Mucosa of rectum (tissue), 2 donors: ENCODE results near the gene DUSP22.

Experiments used
- H3K27ac ChIP-seq, 2 donors: one replicate each; pipeline ENCODE4 v1.7.0; 2013; ENCODE audit warnings: inconsistent platforms in 2 of 2, low read depth in 2 of 2, low read length in 2 of 2
- H3K27me3 ChIP-seq, 2 donors: one replicate each; pipeline ENCODE4 v1.7.0; 2013; ENCODE audit warnings: low read length in 2 of 2; ENCODE audit not compliant: control insufficient read depth in 2 of 2, insufficient read depth in 2 of 2
- H3K36me3 ChIP-seq, 2 donors: one replicate each; pipeline ENCODE4 v1.7.0; 2013; ENCODE audit warnings: low read length in 2 of 2; ENCODE audit not compliant: control insufficient read depth in 2 of 2, insufficient read depth in 2 of 2
- H3K4me1 ChIP-seq, 2 donors: one replicate each; pipeline ENCODE4 v1.7.0; 2013; ENCODE audit warnings: low read length in 2 of 2, mild to moderate bottlenecking in 1 of 2; ENCODE audit not compliant: control insufficient read depth in 2 of 2, insufficient read depth in 2 of 2
- H3K4me3 ChIP-seq, 2 donors: one replicate each; pipeline ENCODE4 v1.7.0; 2013; ENCODE audit warnings: low read length in 2 of 2
- H3K9ac ChIP-seq, 2 donors: one replicate each; pipeline ENCODE4 v1.7.0; 2013; ENCODE audit warnings: low read length in 2 of 2, low read depth in 1 of 2, mild to moderate bottlenecking in 1 of 2
- H3K9me3 ChIP-seq, 2 donors: one replicate each; pipeline ENCODE4 v1.7.0; 2013; ENCODE audit warnings: low read length in 2 of 2; ENCODE audit not compliant: control insufficient read depth in 2 of 2
- donor health status: healthy.
- donor health status: Normal muscosa, but diverticular disease.

DUSP22 gene

GRCh38 chr6:358432-358831, 66.1 kb downstream of the DUSP22 start:
- no peaks in the 10 kb centered on the region for H3K9me3 ChIP-seq
- no peak overlapping the region for H3K9ac ChIP-seq
- H3K4me3 ChIP-seq: no peak overlapping the region
- no peaks in the 10 kb centered on the region for H3K27me3 ChIP-seq
- H3K27ac ChIP-seq: no peak overlapping the region
- H3K36me3 ChIP-seq: no peaks in the 10 kb centered on the region
- H3K4me1 ChIP-seq: peaks cover 0 to 3% of the 10 kb centered on the region in 2 donors

GRCh38 chr6:358847-359246, 66.6 kb downstream of the DUSP22 start:
- Histone ChIP-seq H3K4me1 (peaks cover 0 to 3% of the 10 kb centered on the region in 2 donors), H3K36me3 (no peaks in the 10 kb centered on the region), H3K27ac (no peak overlapping the region), H3K9me3 (peaks cover 1 to 2% of the 10 kb centered on the region in 2 donors), H3K9ac (no peak overlapping the region), H3K27me3 (no peaks in the 10 kb centered on the region), H3K4me3 (no peak overlapping the region)

DNA sequence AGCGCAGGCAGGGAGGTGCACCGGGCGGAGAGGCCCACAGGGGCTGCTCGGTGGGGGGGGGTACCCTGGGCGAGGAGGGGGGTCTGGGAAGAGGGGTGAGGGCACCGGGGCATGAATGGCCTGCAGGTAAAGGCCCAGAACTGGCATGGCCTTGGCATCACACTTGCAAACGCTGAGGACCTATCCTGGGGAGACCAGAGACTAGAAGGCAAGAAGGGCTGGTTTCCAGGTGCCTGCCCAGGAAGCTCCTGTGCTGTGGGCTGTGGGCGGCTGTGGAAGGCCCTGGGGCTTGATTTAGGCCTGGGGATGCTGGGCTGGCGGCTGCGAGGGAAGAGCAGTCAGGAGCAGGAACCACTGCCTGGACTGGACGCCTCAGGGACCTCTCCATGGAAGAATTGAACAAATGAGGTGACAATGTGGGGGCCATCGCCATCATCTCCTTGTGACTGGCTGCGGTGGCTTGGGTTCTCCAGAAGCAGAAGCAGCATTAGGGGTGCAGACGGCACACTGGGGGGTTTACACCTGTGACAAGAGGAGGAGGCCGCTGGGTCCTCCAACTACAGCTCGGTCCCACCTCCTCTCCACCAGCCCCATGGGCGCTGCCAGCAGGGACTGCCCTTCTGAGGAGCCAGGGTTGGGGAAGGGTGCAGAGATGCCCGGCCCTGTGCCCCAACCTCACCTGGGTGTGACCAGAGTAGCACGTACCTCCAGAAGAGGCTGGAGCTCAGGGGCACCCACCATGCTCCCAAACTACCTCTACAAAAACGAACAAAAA, 67.2 kb downstream of the DUSP22 start:
- Histone ChIP-seq H3K9me3 (peaks cover 4 to 6% of the 10 kb centered on the region in 2 donors), H3K27me3 (no peaks in the 10 kb centered on the region), H3K9ac (no peak overlapping the region), H3K27ac (no peak overlapping the region), H3K4me3 (no peak overlapping the region), H3K4me1 (peaks cover 0 to 3% of the 10 kb centered on the region in 2 donors), H3K36me3 (no peaks in the 10 kb centered on the region)

DNA sequence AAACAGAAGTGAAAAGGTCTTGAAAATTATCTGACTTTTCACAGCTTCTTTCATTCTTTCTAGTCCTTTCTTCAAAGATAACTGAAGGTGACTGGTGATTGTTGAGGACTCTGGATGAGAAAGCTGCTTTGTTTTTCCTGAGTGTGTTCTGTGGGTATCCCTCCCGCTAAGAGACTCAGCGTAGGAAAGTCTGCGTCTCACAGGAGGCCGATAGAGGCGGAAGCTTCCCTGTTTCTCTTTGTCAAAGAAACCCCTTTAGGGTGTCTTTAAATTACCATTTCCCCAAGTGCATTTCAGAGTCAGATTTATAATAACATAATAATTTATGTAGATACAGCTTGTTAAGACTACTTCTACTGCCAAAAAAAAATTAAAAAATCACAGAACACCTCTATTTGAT, 68.1 kb downstream of the DUSP22 start:
- Histone ChIP-seq H3K9ac (no peak overlapping the region), H3K27ac (no peak overlapping the region), H3K27me3 (no peaks in the 10 kb centered on the region), H3K9me3 (peaks cover 4 to 7% of the 10 kb centered on the region in 2 donors), H3K36me3 (no peaks in the 10 kb centered on the region), H3K4me3 (no peak overlapping the region), H3K4me1 (peaks cover 0 to under 1% of the 10 kb centered on the region in 2 donors)

- H3K9ac ChIP-seq: no peak overlapping the region
- H3K9me3 ChIP-seq: peaks cover 4 to 7% of the 10 kb centered on the region in 2 donors
- no peaks in the 10 kb centered on the region for H3K4me1 ChIP-seq
- H3K36me3 ChIP-seq: no peaks in the 10 kb centered on the region
- H3K27me3 ChIP-seq: no peaks in the 10 kb centered on the region
- no peak overlapping the region for H3K27ac ChIP-seq
- no peak overlapping the region for H3K4me3 ChIP-seq
These were observed 68.6 kb downstream of the DUSP22 start for GRCh38 chr6:360764-361373.

DNA sequence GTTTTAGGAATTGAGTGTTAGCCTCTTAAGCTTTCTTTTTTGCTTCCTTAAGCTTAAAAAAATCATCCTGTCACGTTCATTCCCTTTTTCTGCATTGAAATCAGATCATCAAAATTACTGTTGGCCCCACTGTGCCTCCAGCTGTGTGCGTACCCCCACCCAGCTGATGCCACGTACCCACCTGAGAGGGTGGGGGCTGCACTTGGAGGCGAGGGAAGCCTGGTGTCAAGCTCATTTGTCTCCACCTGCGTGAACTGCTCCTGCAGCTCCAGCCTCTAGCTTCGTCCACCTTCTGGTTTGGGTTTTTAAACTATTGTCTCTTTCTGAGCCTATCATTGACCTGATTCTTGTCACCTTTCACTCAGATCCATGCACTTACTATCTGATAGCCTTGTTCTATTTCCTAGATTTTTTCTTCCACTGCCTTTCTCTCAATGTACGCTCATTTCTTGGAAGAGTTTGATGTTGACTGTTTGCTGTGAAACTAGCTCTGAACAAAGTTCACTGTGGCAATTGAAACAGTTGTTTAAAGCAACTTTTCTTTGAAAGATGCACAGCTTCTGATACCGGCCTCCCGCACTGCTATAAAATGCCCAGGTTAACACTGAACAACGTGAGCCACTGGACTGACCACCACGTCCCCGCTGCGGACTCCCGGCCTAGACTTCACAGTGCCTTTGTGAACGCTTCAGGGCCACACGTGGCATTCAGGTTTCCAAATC, 69.3 kb downstream of the DUSP22 start:
- Histone ChIP-seq H3K4me1 (no peaks in the 10 kb centered on the region), H3K27ac (no peak overlapping the region), H3K27me3 (no peaks in the 10 kb centered on the region), H3K9me3 (peaks cover 4 to 7% of the 10 kb centered on the region in 2 donors), H3K36me3 (no peaks in the 10 kb centered on the region), H3K4me3 (no peak overlapping the region), H3K9ac (no peak overlapping the region)

DNA sequence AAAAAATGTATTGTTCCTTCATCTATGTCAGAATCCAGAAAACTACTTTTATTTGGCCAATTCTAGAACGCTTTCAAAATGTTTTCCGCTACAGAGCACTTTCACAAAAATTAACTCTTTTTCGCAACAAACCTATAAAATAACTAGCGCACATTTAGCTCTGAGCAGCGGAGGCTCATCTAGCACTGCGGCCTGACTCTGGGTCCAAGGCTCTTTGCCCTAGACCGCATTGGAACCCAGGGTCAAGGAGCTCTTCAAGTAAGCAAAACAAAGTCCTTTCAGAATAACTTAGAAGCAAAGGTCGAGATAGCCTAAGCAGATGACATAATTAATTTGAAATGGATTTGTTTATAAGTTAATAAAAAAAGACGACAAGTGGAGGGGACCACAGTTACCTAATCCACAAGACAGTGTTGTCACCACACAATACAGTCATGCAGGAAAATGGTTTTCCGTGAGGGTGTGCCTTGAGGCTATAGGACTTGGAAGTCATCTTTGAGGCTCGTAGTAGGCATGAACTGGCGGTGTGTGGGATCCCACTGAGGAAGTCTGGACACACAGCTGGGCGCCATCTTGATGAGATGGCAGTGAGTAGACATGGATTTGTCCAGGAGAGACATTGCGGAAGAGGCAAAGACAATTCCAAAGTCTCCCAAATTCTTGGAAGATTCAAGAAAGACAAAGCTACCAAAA, 70.1 kb downstream of the DUSP22 start:
- no peaks in the 10 kb centered on the region for H3K27me3 ChIP-seq
- H3K27ac ChIP-seq: no peak overlapping the region
- peaks cover 6 to 7% of the 10 kb centered on the region in 2 donors for H3K9me3 ChIP-seq
- H3K9ac ChIP-seq: no peak overlapping the region
- H3K4me1 ChIP-seq: no peaks in the 10 kb centered on the region
- no peak overlapping the region for H3K4me3 ChIP-seq
- H3K36me3 ChIP-seq: no peaks in the 10 kb centered on the region

GRCh38 chr6:362924-363249, 70.6 kb downstream of the DUSP22 start:
- peaks cover 7 to 8% of the 10 kb centered on the region in 2 donors for H3K9me3 ChIP-seq
- no peak overlapping the region for H3K4me3 ChIP-seq
- H3K9ac ChIP-seq: no peak overlapping the region
- no peak overlapping the region for H3K27ac ChIP-seq
- no peaks in the 10 kb centered on the region for H3K36me3 ChIP-seq
- no peaks in the 10 kb centered on the region for H3K27me3 ChIP-seq
- H3K4me1 ChIP-seq: no peaks in the 10 kb centered on the region

- no peak overlapping the region for H3K4me3 ChIP-seq
- H3K27ac ChIP-seq: no peak overlapping the region
- H3K9me3 ChIP-seq: peaks cover 7 to 8% of the 10 kb centered on the region in 2 donors
- no peaks in the 10 kb centered on the region for H3K4me1 ChIP-seq
- H3K9ac ChIP-seq: no peak overlapping the region
- H3K36me3 ChIP-seq: no peaks in the 10 kb centered on the region
- H3K27me3 ChIP-seq: no peaks in the 10 kb centered on the region
These were observed 71.0 kb downstream of the DUSP22 start for GRCh38 chr6:363291-363690.

DNA sequence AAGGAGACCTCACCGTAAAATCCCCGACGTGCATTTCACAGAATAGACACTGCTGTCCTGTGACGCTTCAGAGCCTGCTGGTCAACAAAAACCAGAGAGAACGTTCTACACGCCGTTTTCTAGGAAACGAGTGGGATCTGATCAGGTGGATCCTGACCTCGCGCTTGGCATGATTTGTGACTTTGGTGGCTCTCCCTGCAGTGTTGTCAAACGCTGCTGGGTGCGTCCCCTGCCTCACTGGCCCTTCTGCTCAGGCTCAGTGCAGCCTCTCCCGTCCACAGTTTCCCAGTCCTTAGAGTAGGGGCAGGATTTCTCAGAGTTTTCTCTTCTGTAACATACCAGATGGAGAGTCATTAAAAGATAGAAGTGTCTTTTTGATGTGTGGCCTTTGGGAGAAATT, 71.6 kb downstream of the DUSP22 start:
- Histone ChIP-seq H3K27ac (no peak overlapping the region), H3K27me3 (peaks cover 0 to 1% of the 10 kb centered on the region in 2 donors), H3K9me3 (peaks cover 7 to 8% of the 10 kb centered on the region in 2 donors)

More for the DNA sequence above, 71.6 kb downstream of the DUSP22 start:
- Histone ChIP-seq H3K4me1 (no peaks in the 10 kb centered on the region), H3K36me3 (no peaks in the 10 kb centered on the region), H3K9ac (no peak overlapping the region), H3K4me3 (no peak overlapping the region)
